Prostate gland (tissue), 2 donors: ENCODE data around the gene KCNJ6.

Source experiments
- POLR2AphosphoS5 ChIP-seq: sonication (generic); formaldehyde crosslinking; IDR thresholded peaks from one replicate; pipeline ENCODE4 v1.6.1; 2017; ENCODE audit warnings: antibody characterized with exemption
- TF ChIP-seq, protein P1 (sequence below), 4 experiments: fragments of 200-600 bp in 2 of 4; fragments of 450-650 bp in 2 of 4; sonication (generic) in 2 of 4; IDR thresholded peaks; 1 replicate in 3 of 4; 2 replicates in 1 of 4; pipeline ENCODE4 v1.5.1; 2016 to 2019; ENCODE audit warnings: antibody characterized with exemption in 4 of 4, mild to moderate bottlenecking in 2 of 4, moderate library complexity in 2 of 4

DNA sequence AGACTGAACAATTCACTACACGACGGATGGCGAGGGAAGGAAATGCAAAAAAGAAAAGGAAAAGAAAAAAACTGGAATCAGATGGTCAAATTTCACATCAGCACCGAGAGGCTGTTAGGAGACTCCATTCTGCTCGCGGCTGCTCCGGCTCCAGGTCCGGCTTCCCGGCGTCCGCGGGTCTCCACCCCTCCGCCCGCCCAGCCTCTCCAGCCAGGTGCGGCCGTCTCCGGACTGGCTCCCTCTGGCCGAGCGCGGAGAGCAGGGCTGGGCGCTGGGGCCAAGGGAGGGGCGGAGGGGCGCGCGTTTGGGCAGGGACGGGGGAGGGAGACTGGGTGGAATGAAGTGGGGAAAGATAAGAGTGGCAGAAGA, 332 bp downstream of the KCNJ6 start:
- no peak for TF ChIP-seq POLR2AphosphoS5
- TF ChIP-seq, protein P1, sequence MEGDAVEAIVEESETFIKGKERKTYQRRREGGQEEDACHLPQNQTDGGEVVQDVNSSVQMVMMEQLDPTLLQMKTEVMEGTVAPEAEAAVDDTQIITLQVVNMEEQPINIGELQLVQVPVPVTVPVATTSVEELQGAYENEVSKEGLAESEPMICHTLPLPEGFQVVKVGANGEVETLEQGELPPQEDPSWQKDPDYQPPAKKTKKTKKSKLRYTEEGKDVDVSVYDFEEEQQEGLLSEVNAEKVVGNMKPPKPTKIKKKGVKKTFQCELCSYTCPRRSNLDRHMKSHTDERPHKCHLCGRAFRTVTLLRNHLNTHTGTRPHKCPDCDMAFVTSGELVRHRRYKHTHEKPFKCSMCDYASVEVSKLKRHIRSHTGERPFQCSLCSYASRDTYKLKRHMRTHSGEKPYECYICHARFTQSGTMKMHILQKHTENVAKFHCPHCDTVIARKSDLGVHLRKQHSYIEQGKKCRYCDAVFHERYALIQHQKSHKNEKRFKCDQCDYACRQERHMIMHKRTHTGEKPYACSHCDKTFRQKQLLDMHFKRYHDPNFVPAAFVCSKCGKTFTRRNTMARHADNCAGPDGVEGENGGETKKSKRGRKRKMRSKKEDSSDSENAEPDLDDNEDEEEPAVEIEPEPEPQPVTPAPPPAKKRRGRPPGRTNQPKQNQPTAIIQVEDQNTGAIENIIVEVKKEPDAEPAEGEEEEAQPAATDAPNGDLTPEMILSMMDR (IDR thresholded peaks at IDR 0.05): no peak
